Adrenal gland (tissue), 19 donors: ENCODE data around the gene CD48. TPM values are rescaled to one million over a fixed set of nuclear protein-coding genes. Genes with fewer than 3 reads are reported as not detected.

Source experiments
- DNase-seq, 7 donors: peaks; one replicate each; pipeline ENCODE4 v3.0.0-alpha.2; 2019 to 2020
- H3K27ac ChIP-seq, 5 donors: fragments of 200-600 bp; sonication (generic) in 4 of 5; 1 replicate in 3 of 5; 2 replicates in 2 of 5; pipeline versions ENCODE4 v1.5.1 to v1.8.0; 2016 to 2020; ENCODE audit warnings: mild to moderate bottlenecking in 1 of 5
- H3K27me3 ChIP-seq: fragments of 200-600 bp; 2 replicates; pipeline ENCODE4 v1.8.0; 2021
- H3K36me3 ChIP-seq, 2 donors: fragments of 200-600 bp; replicated peaks in 1 of 2; 1 replicate in 1 of 2; 2 replicates in 1 of 2; pipeline versions ENCODE4 v1.5.1 to v1.8.0; 2018 to 2022
- H3K4me1 ChIP-seq, 2 donors: fragments of 200-600 bp; replicated peaks in 1 of 2; 1 replicate in 1 of 2; 2 replicates in 1 of 2; pipeline versions ENCODE4 v1.5.1 to v1.8.0; 2018 to 2021
- H3K4me3 ChIP-seq, 4 donors: fragments of 200-600 bp; sonication (generic) in 3 of 4; one replicate each; pipeline ENCODE4 v1.5.1; 2016 to 2018
- H3K9me3 ChIP-seq, 3 donors: fragments of 200-600 bp; sonication (generic) in 1 of 3; replicated peaks in 1 of 3; 1 replicate in 2 of 3; 2 replicates in 1 of 3; pipeline versions ENCODE4 v1.5.1 to v1.8.0; 2016 to 2021
- POLR2A ChIP-seq, 2 donors: fragments of 450-650 bp; IDR thresholded peaks; one replicate each; pipeline ENCODE4 v1.6.1; 2017; ENCODE audit warnings: antibody characterized with exemption in 2 of 2, mild to moderate bottlenecking in 2 of 2, moderate library complexity in 1 of 2
- WGBS, 4 donors: extraction: QIAGEN DNeasy Blood & Tissue Kit in 2 of 4; methylation state at CpG; one replicate each; pipeline versions ENCODE4 v1.1.5 to v1.1.7; 2013 to 2017; 5-methylcytosine and 5-hydroxymethylcytosine counted together
- intact Hi-C, 2 donors: fragments of 100-400 bp; cut with DNase I; formaldehyde crosslinking; loops; one replicate each; pipeline versions ENCODE4 v1.14.1 to v1.15.0; 2022 to 2023
- long read RNA-seq, 10 donors: library from polyadenylated mRNA in 3 of 10; unstranded in 2 of 10; stranded (forward) in 1 of 10; transcript quantifications; one replicate each; pipeline ENCODE4 v2.0.0 and lab custom pipeline, GENCODE V29; 2021 to 2026
- polyA plus RNA-seq, 3 donors: library from polyadenylated mRNA; stranded (reverse); fragments of 200-250 nt in 2 of 3; fragments of 350-450 nt in 1 of 3; fragmentation: Illumina TruSeq in 1 of 3; extraction: RNeasy Lipid Tissue Mini Kit (QIAGEN cat#74804) in 1 of 3; gene quantifications; one replicate each; pipeline ENCODE4 v1.2.3, GENCODE V29; 2013 to 2014
- total RNA-seq, 9 donors: library from RNA; depleted of rRNA in 4 of 9; stranded (reverse); fragments of >200 nt in 4 of 9; fragments of 120-200 nt in 1 of 9; fragmentation: NEBNext Ultra II Directional in 1 of 9; extraction: Animal tissue kit (Norgen Biotek cat#: 25700) in 1 of 9; gene quantifications; one replicate each; pipeline versions ENCODE4 v1.1.0 to v1.2.4, GENCODE V29; 2013 to 2023
- TF ChIP-seq, protein P1 (sequence below), 6 experiments: fragments of 450-650 bp in 4 of 6; fragments of 200-600 bp in 2 of 6; sonication (generic) in 1 of 6; IDR thresholded peaks; 1 replicate in 5 of 6; 2 replicates in 1 of 6; pipeline versions ENCODE4 v1.5.1 to v1.8.0; 2016 to 2021; ENCODE audit warnings: antibody characterized with exemption in 6 of 6, mild to moderate bottlenecking in 2 of 6, moderate library complexity in 1 of 6
- donor health status: healthy with polysubstance abuse.
- donor health status: Bipolar disorder and iron deficiency.
- donor health status: DM: yes; HTN: yes; CAD: no.
- donor health status: DM: no; HTN: no; CAD: no.
- donor health status: DM: no; HTN: no; CAD: no.
- donor health status: DM: yes; HTN: yes; CAD: no.

CD48 gene, protein sequence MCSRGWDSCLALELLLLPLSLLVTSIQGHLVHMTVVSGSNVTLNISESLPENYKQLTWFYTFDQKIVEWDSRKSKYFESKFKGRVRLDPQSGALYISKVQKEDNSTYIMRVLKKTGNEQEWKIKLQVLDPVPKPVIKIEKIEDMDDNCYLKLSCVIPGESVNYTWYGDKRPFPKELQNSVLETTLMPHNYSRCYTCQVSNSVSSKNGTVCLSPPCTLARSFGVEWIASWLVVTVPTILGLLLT
- total RNA-seq (1 to 10 TPM in 8 of 9 donors, not detected in 1; 1.4 to 8.4 (median 4.3) TPM), polyA plus RNA-seq (1 to 10 TPM; 3.0 to 9.0 (median 3.4) TPM)
- long read RNA-seq, donor 1, partial matches to known transcripts = 0 of 1 reads
- long read RNA-seq, donor 1, other reads (novel, unspliced or antisense) = 0 of 1 reads
- long read RNA-seq, donor 2 = 0 reads
- long read RNA-seq, donor 3, partial matches to known transcripts = 0 of 2 reads
- long read RNA-seq, donor 3, other reads (novel, unspliced or antisense) = 0 of 2 reads
- long read RNA-seq, donor 4, partial matches to known transcripts = 0 of 4 reads
- long read RNA-seq, donor 4, other reads (novel, unspliced or antisense) = 2 of 4 reads
- long read RNA-seq, donor 5, partial matches to known transcripts = 0 of 1 reads
- long read RNA-seq, donor 5, other reads (novel, unspliced or antisense) = 0 of 1 reads
- long read RNA-seq, donor 6, partial matches to known transcripts = 0 of 1 reads
- long read RNA-seq, donor 6, other reads (novel, unspliced or antisense) = 0 of 1 reads
- long read RNA-seq, donor 7, partial matches to known transcripts = 0 of 1 reads
- long read RNA-seq, donor 7, other reads (novel, unspliced or antisense) = 0 of 1 reads
- long read RNA-seq, donor 8 = 0 reads
- long read RNA-seq, donor 9, partial matches to known transcripts = 0 of 1 reads
- long read RNA-seq, donor 9, other reads (novel, unspliced or antisense) = 0 of 1 reads
- long read RNA-seq, donor 10 = 0 reads

- no peak for DNase-seq
- TF ChIP-seq, protein P1, sequence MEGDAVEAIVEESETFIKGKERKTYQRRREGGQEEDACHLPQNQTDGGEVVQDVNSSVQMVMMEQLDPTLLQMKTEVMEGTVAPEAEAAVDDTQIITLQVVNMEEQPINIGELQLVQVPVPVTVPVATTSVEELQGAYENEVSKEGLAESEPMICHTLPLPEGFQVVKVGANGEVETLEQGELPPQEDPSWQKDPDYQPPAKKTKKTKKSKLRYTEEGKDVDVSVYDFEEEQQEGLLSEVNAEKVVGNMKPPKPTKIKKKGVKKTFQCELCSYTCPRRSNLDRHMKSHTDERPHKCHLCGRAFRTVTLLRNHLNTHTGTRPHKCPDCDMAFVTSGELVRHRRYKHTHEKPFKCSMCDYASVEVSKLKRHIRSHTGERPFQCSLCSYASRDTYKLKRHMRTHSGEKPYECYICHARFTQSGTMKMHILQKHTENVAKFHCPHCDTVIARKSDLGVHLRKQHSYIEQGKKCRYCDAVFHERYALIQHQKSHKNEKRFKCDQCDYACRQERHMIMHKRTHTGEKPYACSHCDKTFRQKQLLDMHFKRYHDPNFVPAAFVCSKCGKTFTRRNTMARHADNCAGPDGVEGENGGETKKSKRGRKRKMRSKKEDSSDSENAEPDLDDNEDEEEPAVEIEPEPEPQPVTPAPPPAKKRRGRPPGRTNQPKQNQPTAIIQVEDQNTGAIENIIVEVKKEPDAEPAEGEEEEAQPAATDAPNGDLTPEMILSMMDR (IDR thresholded peaks at IDR 0.05) = no peak
- no peak for TF ChIP-seq POLR2A (IDR thresholded peaks at IDR 0.05)
- no peaks in the 10 kb centered on the region for H3K36me3 ChIP-seq
- intact Hi-C loops = no loop called here
- no peak within 1 kb of the TSS for H3K4me3 ChIP-seq
- H3K9me3 ChIP-seq = no peaks in the 10 kb centered on the region
- H3K27ac ChIP-seq = peak within 1 kb of the TSS in 1 of 5 donors; percentile 62
- H3K27me3 ChIP-seq = no peaks in the 10 kb centered on the region
- WGBS, 4 donors = 48 to 59% (median 54%) methylated on average over 9 of the region's 9 CpGs
- no peaks in the 10 kb centered on the region for H3K4me1 ChIP-seq
These were observed at the start of gene CD48 for GRCh38 chr1:160711602-160712311. Gene CD48, minus strand, starts transcription at chr1:160711822. Its CDS starts 59 bp downstream, at chr1:160711763.

DNA sequence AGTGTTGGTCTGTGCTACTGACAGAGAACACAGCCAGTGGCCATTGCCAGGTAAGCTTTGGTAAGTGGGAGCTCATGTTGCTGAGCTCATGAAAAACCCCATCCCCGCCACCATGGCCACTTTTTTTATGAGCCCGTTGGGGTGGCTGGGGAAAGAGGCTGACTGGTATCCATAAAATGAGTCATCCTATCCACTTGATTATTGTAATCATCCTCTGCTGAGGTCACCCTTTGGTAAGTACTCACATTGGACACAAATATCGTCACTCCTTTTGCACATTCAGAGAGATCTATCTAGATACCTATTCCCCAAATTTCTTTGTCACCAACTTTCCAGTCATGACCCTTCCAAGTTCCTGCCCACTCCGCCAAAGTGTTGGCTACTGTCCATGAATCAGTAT, 49.4 kb upstream of the CD48 start:
- TF ChIP-seq POLR2A (IDR thresholded peaks at IDR 0.05) = no peak
- TF ChIP-seq, protein P1 (IDR thresholded peaks at IDR 0.05) = no peak
- H3K27ac ChIP-seq = no peak overlapping the region
- no peak overlapping the region for H3K4me3 ChIP-seq
- no peaks in the 10 kb centered on the region for H3K36me3 ChIP-seq
- H3K4me1 ChIP-seq = no peaks in the 10 kb centered on the region
- H3K9me3 ChIP-seq = no peaks in the 10 kb centered on the region
- 87 to 94% (median 92%) methylated on average over 4 of the region's 4 CpGs for WGBS, 4 donors
- no peak for DNase-seq
- no peaks in the 10 kb centered on the region for H3K27me3 ChIP-seq
- intact Hi-C loops = no loop called here

DNA sequence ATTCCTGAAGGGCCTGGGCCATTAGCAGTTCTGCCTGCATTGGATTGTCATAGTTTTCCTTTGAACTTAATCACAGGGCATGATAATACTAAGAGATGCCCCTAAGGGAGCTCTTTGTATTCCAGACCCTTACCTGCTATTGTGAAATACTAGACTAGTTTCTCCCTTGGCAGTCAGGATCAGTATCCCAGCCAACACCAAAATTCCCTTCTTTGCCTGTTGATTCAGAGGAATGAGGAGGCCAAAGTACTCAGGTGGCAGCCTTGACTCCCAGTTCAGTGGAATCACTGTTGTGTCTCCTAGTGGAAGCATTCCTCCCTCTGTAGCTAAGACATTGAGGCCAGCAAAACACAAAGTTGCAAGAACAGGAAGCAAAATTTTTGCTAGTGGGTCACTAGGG, 48.1 kb upstream of the CD48 start:
- no peaks in the 10 kb centered on the region for H3K9me3 ChIP-seq
- no peak overlapping the region for H3K27ac ChIP-seq
- no peak for DNase-seq
- H3K4me3 ChIP-seq = no peak overlapping the region
- intact Hi-C loops = no loop called here
- TF ChIP-seq POLR2A (IDR thresholded peaks at IDR 0.05) = no peak
- TF ChIP-seq, protein P1 (IDR thresholded peaks at IDR 0.05) = no peak
- H3K4me1 ChIP-seq = no peaks in the 10 kb centered on the region
- no peaks in the 10 kb centered on the region for H3K36me3 ChIP-seq
- H3K27me3 ChIP-seq = no peaks in the 10 kb centered on the region

DNA sequence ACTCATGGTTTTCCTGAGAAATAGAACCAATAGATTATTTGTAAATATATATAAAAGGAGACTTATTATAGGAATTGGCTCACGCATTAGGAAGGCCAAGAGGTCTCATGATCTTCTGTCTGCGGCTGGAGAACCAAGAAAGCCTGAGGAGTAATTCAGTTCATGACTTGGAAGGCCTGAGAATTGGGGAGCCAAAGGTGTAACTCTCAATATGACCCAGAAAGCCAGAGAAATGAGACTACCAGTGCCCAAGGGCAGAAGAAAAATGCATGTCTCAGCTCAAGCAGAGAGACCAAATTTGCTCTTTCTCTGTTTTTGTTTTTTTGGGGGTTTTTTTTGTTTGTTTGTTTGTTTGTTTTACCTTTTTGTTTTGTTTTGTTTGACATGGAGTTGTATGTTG, 46.9 kb upstream of the CD48 start:
- intact Hi-C loops = no loop called here

More for the DNA sequence above, 46.9 kb upstream of the CD48 start:
- Histone ChIP-seq H3K9me3 (no peaks in the 10 kb centered on the region), H3K27me3 (no peaks in the 10 kb centered on the region), H3K4me1 (peaks cover 0 to under 1% of the 10 kb centered on the region in 2 donors), H3K27ac (no peak overlapping the region), H3K4me3 (no peak overlapping the region), H3K36me3 (no peaks in the 10 kb centered on the region)
- no peak for DNase-seq
- WGBS, 4 donors = 91 to 94% (median 92%) methylated on average over 2 of the region's 2 CpGs
- no peak for TF ChIP-seq POLR2A (IDR thresholded peaks at IDR 0.05)
- TF ChIP-seq, protein P1 (IDR thresholded peaks at IDR 0.05) = no peak
